Esophagus squamous epithelium (tissue), 5 donors: ENCODE measurements around the gene MINK1. TPM values are rescaled to one million over a fixed set of nuclear protein-coding genes. Genes with fewer than 3 reads are reported as not detected.

Source experiments
- DNase-seq: peaks from one replicate; lab custom pipeline; 2025; lab: John Stamatoyannopoulos, UW
- H3K27ac ChIP-seq, 4 donors: fragments of 200-600 bp; sonication (generic); one replicate each; pipeline ENCODE4 v1.5.1; 2016 to 2019; ENCODE audit warnings: mild to moderate bottlenecking in 1 of 4
- H3K27me3 ChIP-seq, 4 donors: fragments of 200-600 bp; sonication (generic); 1 replicate in 3 of 4; 2 replicates in 1 of 4; pipeline versions ENCODE4 v1.5.1 to v1.6.0; 2017 to 2021; ENCODE audit warnings: antibody characterized with exemption in 1 of 4
- H3K36me3 ChIP-seq, 3 donors: fragments of 200-600 bp; sonication (generic); one replicate each; pipeline ENCODE4 v1.5.1; 2016 to 2019
- H3K4me1 ChIP-seq, 3 donors: fragments of 200-600 bp; sonication (generic); one replicate each; pipeline ENCODE4 v1.5.1; 2017 to 2019
- H3K4me3 ChIP-seq, 4 donors: fragments of 200-600 bp; sonication (generic); 1 replicate in 3 of 4; 2 replicates in 1 of 4; pipeline ENCODE4 v1.5.1; 2016 to 2019; ENCODE audit warnings: mild to moderate bottlenecking in 2 of 4, moderate library complexity in 1 of 4
- H3K9me3 ChIP-seq, 3 donors: fragments of 200-600 bp; sonication (generic); one replicate each; pipeline ENCODE4 v1.5.1; 2016 to 2019
- POLR2A ChIP-seq, 4 donors: fragments of 450-650 bp; IDR thresholded peaks; one replicate each; pipeline ENCODE4 v1.6.1; 2017; ENCODE audit warnings: antibody characterized with exemption in 4 of 4, mild to moderate bottlenecking in 4 of 4, moderate library complexity in 3 of 4
- WGBS, 2 donors: methylation state at CpG; one replicate each; pipeline ENCODE4 v1.1.5; 2018; 5-methylcytosine and 5-hydroxymethylcytosine counted together
- intact Hi-C: fragments of 100-400 bp; cut with DNase I; formaldehyde crosslinking; loops from one replicate; pipeline ENCODE4 v1.15.0; 2022
- total RNA-seq, 4 donors: library from RNA; depleted of rRNA; stranded (reverse); fragments of >200 nt; gene quantifications; one replicate each; pipeline ENCODE4 v1.1.0, GENCODE V29; 2016
- TF ChIP-seq, protein P1 (sequence below), 6 experiments: fragments of 450-650 bp in 4 of 6; fragments of 200-600 bp in 2 of 6; sonication (generic) in 2 of 6; IDR thresholded peaks; one replicate each; pipeline ENCODE4 v1.5.1; 2016 to 2019; ENCODE audit warnings: antibody characterized with exemption in 6 of 6, mild to moderate bottlenecking in 4 of 6, moderate library complexity in 4 of 6
- donor health status: DM: yes; HTN: yes; CAD: no.

Gene MINK1
- total RNA-seq, 4 donors from 2014 or later: 50.1 to 156 (median 117) TPM

GRCh38 chr17:4935650-4936049 is 102.5 kb downstream of the MINK1 start:
- Histone ChIP-seq H3K36me3 (peaks cover 9 to 32% (median 13%) of the 10 kb centered on the region in 3 donors), H3K27me3 (no peaks in the 10 kb centered on the region), H3K4me1 (peaks cover 18 to 34% (median 19%) of the 10 kb centered on the region in 3 donors), H3K4me3 (no peak overlapping the region), H3K27ac (no peak overlapping the region), H3K9me3 (no peaks in the 10 kb centered on the region)
- TF ChIP-seq POLR2A (IDR thresholded peaks at IDR 0.05): no peak
- TF ChIP-seq, protein P1, sequence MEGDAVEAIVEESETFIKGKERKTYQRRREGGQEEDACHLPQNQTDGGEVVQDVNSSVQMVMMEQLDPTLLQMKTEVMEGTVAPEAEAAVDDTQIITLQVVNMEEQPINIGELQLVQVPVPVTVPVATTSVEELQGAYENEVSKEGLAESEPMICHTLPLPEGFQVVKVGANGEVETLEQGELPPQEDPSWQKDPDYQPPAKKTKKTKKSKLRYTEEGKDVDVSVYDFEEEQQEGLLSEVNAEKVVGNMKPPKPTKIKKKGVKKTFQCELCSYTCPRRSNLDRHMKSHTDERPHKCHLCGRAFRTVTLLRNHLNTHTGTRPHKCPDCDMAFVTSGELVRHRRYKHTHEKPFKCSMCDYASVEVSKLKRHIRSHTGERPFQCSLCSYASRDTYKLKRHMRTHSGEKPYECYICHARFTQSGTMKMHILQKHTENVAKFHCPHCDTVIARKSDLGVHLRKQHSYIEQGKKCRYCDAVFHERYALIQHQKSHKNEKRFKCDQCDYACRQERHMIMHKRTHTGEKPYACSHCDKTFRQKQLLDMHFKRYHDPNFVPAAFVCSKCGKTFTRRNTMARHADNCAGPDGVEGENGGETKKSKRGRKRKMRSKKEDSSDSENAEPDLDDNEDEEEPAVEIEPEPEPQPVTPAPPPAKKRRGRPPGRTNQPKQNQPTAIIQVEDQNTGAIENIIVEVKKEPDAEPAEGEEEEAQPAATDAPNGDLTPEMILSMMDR (IDR thresholded peaks at IDR 0.05): no peak
- intact Hi-C loops: no loop called here
- DNase-seq: no peak

- WGBS, 2 donors: 79 to 100% methylated on average over 1 to 2 of the region's 3 CpGs
- Histone ChIP-seq H3K4me3 (no peak overlapping the region), H3K27me3 (no peaks in the 10 kb centered on the region), H3K36me3 (peaks cover 9 to 32% (median 13%) of the 10 kb centered on the region in 3 donors), H3K4me1 (peaks cover 25 to 42% (median 25%) of the 10 kb centered on the region in 3 donors), H3K9me3 (no peaks in the 10 kb centered on the region), H3K27ac (no peak overlapping the region)
- no peak for TF ChIP-seq POLR2A (IDR thresholded peaks at IDR 0.05)
- TF ChIP-seq, protein P1 (IDR thresholded peaks at IDR 0.05): no peak
- intact Hi-C loops: no loop called here
- no peak for DNase-seq
Measured at GRCh38 chr17:4936436-4936835, 103.3 kb downstream of the MINK1 start.

DNA sequence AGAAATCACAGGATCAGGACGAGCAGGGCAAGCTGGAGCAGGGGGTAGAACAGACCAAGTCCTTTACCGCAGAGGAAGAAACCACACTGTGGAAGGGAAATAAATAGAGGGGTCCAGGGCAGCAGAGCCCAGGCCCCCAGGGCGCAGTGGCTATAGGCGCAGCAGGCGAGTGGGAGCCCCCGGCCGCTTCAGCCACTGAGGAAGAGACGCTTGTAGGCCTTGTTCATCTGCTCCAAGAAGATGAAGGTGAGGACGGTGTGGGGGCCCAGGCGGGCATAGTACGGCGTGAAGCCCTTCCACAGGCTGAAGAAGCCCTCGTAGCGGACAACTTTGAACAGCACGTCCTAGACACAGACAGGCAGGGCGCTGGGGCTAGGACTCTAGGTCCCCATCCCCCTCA is 104.4 kb downstream of the MINK1 start:
- TF ChIP-seq, protein P1 (IDR thresholded peaks at IDR 0.05): no peak
- TF ChIP-seq POLR2A (IDR thresholded peaks at IDR 0.05): no peak
- DNase-seq: no peak
- intact Hi-C loops: no loop called here
- 93% methylated on average over 14 to 16 of the region's 16 CpGs for WGBS, 2 donors
- Histone ChIP-seq H3K9me3 (no peaks in the 10 kb centered on the region), H3K36me3 (peaks cover 15 to 43% (median 15%) of the 10 kb centered on the region in 3 donors), H3K4me1 (peaks cover 30 to 53% (median 31%) of the 10 kb centered on the region in 3 donors), H3K27ac (no peak overlapping the region), H3K4me3 (no peak overlapping the region), H3K27me3 (no peaks in the 10 kb centered on the region)

DNA sequence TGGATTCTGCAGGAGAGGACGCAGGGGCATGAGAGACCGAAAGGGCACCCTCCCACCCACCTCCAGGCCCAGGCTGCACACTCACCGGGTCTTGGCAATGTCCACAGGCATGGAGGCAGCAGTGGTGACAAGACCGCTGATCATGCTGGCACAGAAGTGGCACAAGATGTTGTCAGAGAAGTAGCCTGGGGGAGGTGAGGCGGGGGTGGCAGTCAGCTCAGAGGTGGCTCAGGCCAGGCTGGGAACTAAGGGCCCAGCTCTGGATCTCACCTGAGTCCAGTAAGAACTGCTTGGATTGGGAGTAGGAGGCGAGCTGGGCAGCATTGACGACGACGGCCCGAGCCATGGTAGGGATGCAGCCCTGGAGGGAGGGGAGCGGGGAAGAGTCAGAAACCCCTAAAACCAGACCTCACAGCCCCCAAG is 104.9 kb downstream of the MINK1 start:
- Histone ChIP-seq H3K27me3 (no peaks in the 10 kb centered on the region), H3K4me1 (peaks cover 30 to 59% (median 31%) of the 10 kb centered on the region in 3 donors), H3K4me3 (no peak overlapping the region), H3K27ac (peak overlapping the region in 1 of 4 donors; percentile 97), H3K36me3 (peaks cover 18 to 48% (median 20%) of the 10 kb centered on the region in 3 donors), H3K9me3 (no peaks in the 10 kb centered on the region)
- TF ChIP-seq, protein P1 (IDR thresholded peaks at IDR 0.05): no peak
- TF ChIP-seq POLR2A (IDR thresholded peaks at IDR 0.05): no peak
- 82 to 96% methylated on average over 10 to 11 of the region's 11 CpGs for WGBS, 2 donors
- intact Hi-C loops: no loop called here
- DNase-seq: no peak

GRCh38 chr17:4938688-4939545 is 105.8 kb downstream of the MINK1 start:
- Histone ChIP-seq H3K27me3 (no peaks in the 10 kb centered on the region), H3K27ac (peak overlapping the region; percentile 89 to 97 (median 94)), H3K9me3 (no peaks in the 10 kb centered on the region), H3K4me3 (peak overlapping the region; percentile 64 to 75 (median 72)), H3K36me3 (peaks cover 18 to 57% (median 23%) of the 10 kb centered on the region in 3 donors), H3K4me1 (peaks cover 30 to 65% (median 34%) of the 10 kb centered on the region in 3 donors)
- 47 to 56% methylated on average over 10 to 14 of the region's 19 CpGs for WGBS, 2 donors
- intact Hi-C loops: no loop called here
- no peak for TF ChIP-seq POLR2A (IDR thresholded peaks at IDR 0.05)
- TF ChIP-seq, protein P1 (IDR thresholded peaks at IDR 0.05): no peak
- no peak for DNase-seq
